ENCODE measurements around the gene THAP8.

Gene THAP8

DNA sequence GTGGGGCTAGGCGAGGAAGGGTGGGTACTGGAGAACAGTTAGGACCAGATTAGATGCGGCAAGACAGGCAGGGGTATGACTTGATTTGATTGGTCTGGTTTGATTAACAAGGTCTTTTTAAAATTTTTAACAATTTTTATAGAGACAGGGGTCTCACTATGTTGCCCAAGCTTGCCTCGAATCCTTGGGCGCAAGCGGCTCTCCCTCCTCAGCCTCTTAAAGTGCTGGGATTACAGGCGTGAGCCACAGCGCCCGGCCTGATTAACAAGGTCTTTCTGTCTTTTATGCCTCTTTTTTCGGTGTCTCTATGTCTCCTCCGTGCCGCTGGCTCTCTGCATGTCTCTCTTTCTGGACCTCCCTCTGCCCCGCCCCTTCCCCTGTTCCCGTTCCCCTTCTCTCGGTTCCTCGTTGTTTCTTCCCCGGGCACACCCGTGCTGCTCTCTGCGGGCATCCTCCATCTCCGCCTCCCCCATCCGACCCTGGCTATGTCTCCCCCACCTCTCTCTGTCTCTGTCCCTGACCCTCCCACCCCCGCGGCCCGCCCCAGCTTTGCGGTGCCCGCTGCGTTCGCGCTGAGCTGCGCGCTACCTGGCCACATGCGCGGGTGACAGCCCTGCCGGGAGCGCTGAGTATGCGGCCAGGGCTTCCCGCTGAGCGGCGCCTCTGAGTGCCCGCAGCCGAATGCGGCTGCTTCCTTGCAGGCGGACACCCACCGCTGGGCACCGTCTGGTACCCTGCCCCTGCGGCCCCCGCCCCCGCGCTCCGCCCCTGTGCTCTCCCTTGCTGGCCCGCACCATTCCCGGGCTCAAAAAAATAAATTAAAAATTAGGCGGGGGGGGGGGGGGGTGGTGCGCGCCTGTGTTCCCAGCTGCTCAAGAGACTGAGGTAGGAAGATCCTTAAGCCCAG is 67.2 kb downstream of the THAP8 start (continued):
- TF ChIP-seq, protein P1, sequence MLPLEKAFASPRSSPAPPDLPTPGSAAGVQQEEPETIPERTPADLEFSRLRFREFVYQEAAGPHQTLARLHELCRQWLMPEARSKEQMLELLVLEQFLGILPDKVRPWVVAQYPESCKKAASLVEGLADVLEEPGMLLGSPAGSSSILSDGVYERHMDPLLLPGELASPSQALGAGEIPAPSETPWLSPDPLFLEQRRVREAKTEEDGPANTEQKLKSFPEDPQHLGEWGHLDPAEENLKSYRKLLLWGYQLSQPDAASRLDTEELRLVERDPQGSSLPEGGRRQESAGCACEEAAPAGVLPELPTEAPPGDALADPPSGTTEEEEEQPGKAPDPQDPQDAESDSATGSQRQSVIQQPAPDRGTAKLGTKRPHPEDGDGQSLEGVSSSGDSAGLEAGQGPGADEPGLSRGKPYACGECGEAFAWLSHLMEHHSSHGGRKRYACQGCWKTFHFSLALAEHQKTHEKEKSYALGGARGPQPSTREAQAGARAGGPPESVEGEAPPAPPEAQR (tag by site-specific recombination; IDR thresholded peaks at IDR 0.05) = no peak
- peak; percentile 54 for TF ChIP-seq ZNF394 (tag by site-specific recombination; IDR thresholded peaks at IDR 0.05; ENCODE audit: borderline replicate concordance)
- TF ChIP-seq ZNF426 (tag by site-specific recombination; IDR thresholded peaks at IDR 0.05) = no peak
- peak; percentile 96 for TF ChIP-seq EGR2 (tag by site-specific recombination; IDR thresholded peaks at IDR 0.05; ENCODE audit: low read depth)
- peak; percentile 75; the same call in 1 of the 2 replicates for TF ChIP-seq ZNF391 (tag by site-specific recombination; IDR thresholded peaks at IDR 0.05; ENCODE audit: borderline replicate concordance, low read depth)
- TF ChIP-seq ZNF530 (tag by site-specific recombination; IDR thresholded peaks at IDR 0.05; ENCODE audit: low read depth) = no peak
- TF ChIP-seq, protein P2, sequence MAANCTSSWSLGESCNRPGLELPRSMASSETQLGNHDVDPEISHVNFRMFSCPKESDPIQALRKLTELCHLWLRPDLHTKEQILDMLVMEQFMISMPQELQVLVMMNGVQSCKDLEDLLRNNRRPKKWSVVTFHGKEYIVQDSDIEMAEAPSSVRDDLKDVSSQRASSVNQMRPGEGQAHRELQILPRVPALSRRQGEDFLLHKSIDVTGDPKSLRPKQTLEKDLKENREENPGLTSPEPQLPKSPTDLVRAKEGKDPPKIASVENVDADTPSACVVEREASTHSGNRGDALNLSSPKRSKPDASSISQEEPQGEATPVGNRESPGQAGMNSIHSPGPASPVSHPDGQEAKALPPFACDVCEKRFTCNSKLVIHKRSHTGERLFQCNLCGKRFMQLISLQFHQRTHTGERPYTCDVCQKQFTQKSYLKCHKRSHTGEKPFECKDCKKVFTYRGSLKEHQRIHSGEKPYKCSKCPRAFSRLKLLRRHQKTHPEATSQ (tag by site-specific recombination; IDR thresholded peaks at IDR 0.05) = 0 out of 2 replicates have a peak, but pooled peaks have one; percentile 11
- peak; percentile 90 for TF ChIP-seq SP7 (tag by site-specific recombination; IDR thresholded peaks at IDR 0.05)
- TF ChIP-seq ZBTB21 (tag by site-specific recombination; IDR thresholded peaks at IDR 0.05) = 0 out of 2 replicates have a peak, but pooled peaks have one; percentile 10
- peak; percentile 84 for TF ChIP-seq ZFP37 (tag by site-specific recombination; IDR thresholded peaks at IDR 0.05)
- 0 out of 2 replicates have a peak, but pooled peaks have one; percentile 57 for TF ChIP-seq ZNF785 (tag by site-specific recombination; IDR thresholded peaks at IDR 0.05)
- TF ChIP-seq ZEB2 (tag by site-specific recombination; IDR thresholded peaks at IDR 0.05) = peak; percentile 85
- TF ChIP-seq, protein P3, sequence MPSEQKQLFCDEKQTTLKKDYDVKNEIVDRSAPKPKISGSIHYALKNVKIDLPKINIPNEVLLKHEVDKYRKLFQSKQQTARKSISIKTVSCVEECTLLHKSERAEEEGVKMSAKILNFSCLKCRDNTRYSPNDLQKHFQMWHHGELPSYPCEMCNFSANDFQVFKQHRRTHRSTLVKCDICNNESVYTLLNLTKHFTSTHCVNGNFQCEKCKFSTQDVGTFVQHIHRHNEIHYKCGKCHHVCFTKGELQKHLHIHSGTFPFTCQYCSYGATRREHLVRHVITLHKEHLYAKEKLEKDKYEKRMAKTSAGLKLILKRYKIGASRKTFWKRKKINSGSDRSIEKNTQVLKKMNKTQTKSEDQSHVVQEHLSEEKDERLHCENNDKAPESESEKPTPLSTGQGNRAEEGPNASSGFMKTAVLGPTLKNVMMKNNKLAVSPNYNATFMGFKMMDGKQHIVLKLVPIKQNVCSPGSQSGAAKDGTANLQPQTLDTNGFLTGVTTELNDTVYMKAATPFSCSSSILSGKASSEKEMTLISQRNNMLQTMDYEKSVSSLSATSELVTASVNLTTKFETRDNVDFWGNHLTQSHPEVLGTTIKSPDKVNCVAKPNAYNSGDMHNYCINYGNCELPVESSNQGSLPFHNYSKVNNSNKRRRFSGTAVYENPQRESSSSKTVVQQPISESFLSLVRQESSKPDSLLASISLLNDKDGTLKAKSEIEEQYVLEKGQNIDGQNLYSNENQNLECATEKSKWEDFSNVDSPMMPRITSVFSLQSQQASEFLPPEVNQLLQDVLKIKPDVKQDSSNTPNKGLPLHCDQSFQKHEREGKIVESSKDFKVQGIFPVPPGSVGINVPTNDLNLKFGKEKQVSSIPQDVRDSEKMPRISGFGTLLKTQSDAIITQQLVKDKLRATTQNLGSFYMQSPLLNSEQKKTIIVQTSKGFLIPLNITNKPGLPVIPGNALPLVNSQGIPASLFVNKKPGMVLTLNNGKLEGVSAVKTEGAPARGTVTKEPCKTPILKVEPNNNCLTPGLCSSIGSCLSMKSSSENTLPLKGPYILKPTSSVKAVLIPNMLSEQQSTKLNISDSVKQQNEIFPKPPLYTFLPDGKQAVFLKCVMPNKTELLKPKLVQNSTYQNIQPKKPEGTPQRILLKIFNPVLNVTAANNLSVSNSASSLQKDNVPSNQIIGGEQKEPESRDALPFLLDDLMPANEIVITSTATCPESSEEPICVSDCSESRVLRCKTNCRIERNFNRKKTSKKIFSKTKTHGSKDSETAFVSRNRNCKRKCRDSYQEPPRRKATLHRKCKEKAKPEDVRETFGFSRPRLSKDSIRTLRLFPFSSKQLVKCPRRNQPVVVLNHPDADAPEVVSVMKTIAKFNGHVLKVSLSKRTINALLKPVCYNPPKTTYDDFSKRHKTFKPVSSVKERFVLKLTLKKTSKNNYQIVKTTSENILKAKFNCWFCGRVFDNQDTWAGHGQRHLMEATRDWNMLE (tag by site-specific recombination; conservative IDR thresholded peaks at IDR 0.05; ENCODE audit: low read depth) = no peak
- TF ChIP-seq ZNF121 (tag by site-specific recombination; IDR thresholded peaks at IDR 0.05) = peak; percentile 98
- peak; percentile 21; the same call in 1 of the 2 replicates for TF ChIP-seq REPIN1 (tag by site-specific recombination; IDR thresholded peaks at IDR 0.05; ENCODE audit: low read depth)
- TF ChIP-seq, protein P4, sequence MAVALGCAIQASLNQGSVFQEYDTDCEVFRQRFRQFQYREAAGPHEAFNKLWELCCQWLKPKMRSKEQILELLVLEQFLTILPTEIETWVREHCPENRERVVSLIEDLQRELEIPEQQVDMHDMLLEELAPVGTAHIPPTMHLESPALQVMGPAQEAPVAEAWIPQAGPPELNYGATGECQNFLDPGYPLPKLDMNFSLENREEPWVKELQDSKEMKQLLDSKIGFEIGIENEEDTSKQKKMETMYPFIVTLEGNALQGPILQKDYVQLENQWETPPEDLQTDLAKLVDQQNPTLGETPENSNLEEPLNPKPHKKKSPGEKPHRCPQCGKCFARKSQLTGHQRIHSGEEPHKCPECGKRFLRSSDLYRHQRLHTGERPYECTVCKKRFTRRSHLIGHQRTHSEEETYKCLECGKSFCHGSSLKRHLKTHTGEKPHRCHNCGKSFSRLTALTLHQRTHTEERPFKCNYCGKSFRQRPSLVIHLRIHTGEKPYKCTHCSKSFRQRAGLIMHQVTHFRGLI (tag by site-specific recombination; IDR thresholded peaks at IDR 0.05) = peak; percentile 50; the same call in 1 of the 2 replicates
- peak; percentile 64; the same call in 1 of the 2 replicates for TF ChIP-seq ZNF266 (tag by site-specific recombination; IDR thresholded peaks at IDR 0.05; ENCODE audit: low read depth)
- TF ChIP-seq IKZF3 (tag by site-specific recombination; IDR thresholded peaks at IDR 0.05) = peak; percentile 50; the same call in 1 of the 2 replicates
- TF ChIP-seq ZNF555 (tag by site-specific recombination; conservative IDR thresholded peaks at IDR 0.05) = no peak
- TF ChIP-seq KLF1 (tag by site-specific recombination; IDR thresholded peaks at IDR 0.05) = peak; percentile 88
- no peak for TF ChIP-seq GLI2 (tag by site-specific recombination; IDR thresholded peaks at IDR 0.05; ENCODE audit: borderline replicate concordance, low read depth)
- TF ChIP-seq, protein P5, sequence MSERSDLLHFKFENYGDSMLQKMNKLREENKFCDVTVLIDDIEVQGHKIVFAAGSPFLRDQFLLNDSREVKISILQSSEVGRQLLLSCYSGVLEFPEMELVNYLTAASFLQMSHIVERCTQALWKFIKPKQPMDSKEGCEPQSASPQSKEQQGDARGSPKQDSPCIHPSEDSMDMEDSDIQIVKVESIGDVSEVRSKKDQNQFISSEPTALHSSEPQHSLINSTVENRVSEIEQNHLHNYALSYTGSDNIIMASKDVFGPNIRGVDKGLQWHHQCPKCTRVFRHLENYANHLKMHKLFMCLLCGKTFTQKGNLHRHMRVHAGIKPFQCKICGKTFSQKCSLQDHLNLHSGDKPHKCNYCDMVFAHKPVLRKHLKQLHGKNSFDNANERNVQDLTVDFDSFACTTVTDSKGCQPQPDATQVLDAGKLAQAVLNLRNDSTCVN (tag by site-specific recombination; optimal IDR thresholded peaks at IDR 0.05) = peak; percentile 100
- peak; percentile 86 for TF ChIP-seq ZNF366 (tag by site-specific recombination; conservative IDR thresholded peaks at IDR 0.05)
- TF ChIP-seq ZNF223 (tag by site-specific recombination; IDR thresholded peaks at IDR 0.05) = no peak
- peak; percentile 88; the same call in 1 of the 2 replicates for TF ChIP-seq ZBTB1 (tag by site-specific recombination; IDR thresholded peaks at IDR 0.05)

All from HEK293 (cell line).